ENCODE data around the gene PPP2R2B. TPM values are rescaled to one million over a fixed set of nuclear protein-coding genes. Genes with fewer than 3 reads are reported as not detected.

The PPP2R2B gene
- total and polyA plus RNA-seq, 2 of the 4 experiments (the other 2 are of a cell fraction): not detected

- no peak overlapping the region for H3K27ac ChIP-seq (ENCODE audit: insufficient read depth, low read length)
- H3K18ac ChIP-seq (ENCODE audit: low read depth, low read length): no peak overlapping the region
- DNase-seq: no peak
- intact Hi-C loops (cut with micrococcal nuclease) (no loop called here), dilution Hi-C loops (cut with HindIII; ENCODE audit: low sequenced_read_pairs, unreplicated experiment) (no loop called here), in situ Hi-C loops (cut with MboI; ENCODE audit: low sequenced_read_pairs) (no loop called here)
- H3K56ac ChIP-seq (ENCODE audit: extremely low read depth, insufficient read depth, low read length): no peak overlapping the region
- H4K8ac ChIP-seq (ENCODE audit: low read depth in 2 of 2, low read length in 2 of 2): no peak overlapping the region
- no peaks in the 10 kb centered on the region for H3K4me1 ChIP-seq (ENCODE audit: control insufficient read depth, insufficient read depth, low read length)
- no peak overlapping the region for H2BK120ac ChIP-seq (ENCODE audit: low read depth, low read length)
- H3K9me1 ChIP-seq (ENCODE audit: insufficient read depth, low read length): no peaks in the 10 kb centered on the region
- no TSS peak for BruUV-seq (replicated peaks)
- no peak overlapping the region for H3K4me3 ChIP-seq (ENCODE audit: insufficient read depth, low read depth, low read length)
- H2AK5ac ChIP-seq (ENCODE audit: low read depth, low read length): no peak overlapping the region
- no peak overlapping the region for H3K14ac ChIP-seq (replicated peaks; ENCODE audit: low read depth, low read length)
- no peak overlapping the region for H2BK20ac ChIP-seq (ENCODE audit: low read depth, low read length)
- CTCF ChIA-PET: no interaction called here
- no peak overlapping the region for H3K9ac ChIP-seq (ENCODE audit: low read depth, low read length)
- no peaks in the 10 kb centered on the region; the same call in 1 of the 2 replicates for H3K27me3 ChIP-seq (ENCODE audit: control insufficient read depth, insufficient read depth, low read length)
- H2AK9ac ChIP-seq (replicated peaks; ENCODE audit: low read depth, low read length, poor library complexity): no peak overlapping the region
- no peak overlapping the region for H4K91ac ChIP-seq (ENCODE audit: insufficient read depth, low read depth, low read length)
- WGBS, 2 experiments (ENCODE audit: extremely low coverage in 2 of 2, insufficient read length in 1 of 2): 11% methylated on average over 4 of the region's 7 CpGs; no CpG with 5 or more reads in 1 of the 2 experiments
- no peak for TF ChIP-seq FOS (IDR thresholded peaks at IDR 0.05; ENCODE audit: low read depth, low read length)
- no peak for TF ChIP-seq USF2 (IDR thresholded peaks at IDR 0.05; ENCODE audit: low read depth, low read length)
- TF ChIP-seq MXI1 (IDR thresholded peaks at IDR 0.05; ENCODE audit: borderline replicate concordance, low read depth, low read length): no peak
- TF ChIP-seq CHD1 (IDR thresholded peaks at IDR 0.05; ENCODE audit: low read depth, low read length): no peak
- no peak for TF ChIP-seq POLR2A (IDR thresholded peaks at IDR 0.05; ENCODE audit: low read depth, low read length)
- no peak for TF ChIP-seq RAD21 (IDR thresholded peaks at IDR 0.05; ENCODE audit: low read length)
- TF ChIP-seq RCOR1 (IDR thresholded peaks at IDR 0.05; ENCODE audit: insufficient replicate concordance, low read length): no peak
- no peak for TF ChIP-seq ELK1 (IDR thresholded peaks at IDR 0.05; ENCODE audit: borderline replicate concordance, low read depth, low read length)
- no peak for TF ChIP-seq RFX5 (IDR thresholded peaks at IDR 0.05; ENCODE audit: low read depth, low read length)
- TF ChIP-seq SMC3 (IDR thresholded peaks at IDR 0.05; ENCODE audit: low read depth, low read length): no peak
- no peak for TF ChIP-seq CTCF (conservative IDR thresholded peaks at IDR 0.05; ENCODE audit: low read depth, low read length)
- TF ChIP-seq BHLHE40 (IDR thresholded peaks at IDR 0.05; ENCODE audit: low read depth, low read length): no peak
- TF ChIP-seq NFE2L2 (IDR thresholded peaks at IDR 0.05; ENCODE audit: low read depth, low read length): no peak
- TF ChIP-seq MAZ (IDR thresholded peaks at IDR 0.05; ENCODE audit: borderline replicate concordance, low read depth, low read length): no peak
- TF ChIP-seq MAFK (IDR thresholded peaks at IDR 0.05; ENCODE audit: low read depth, low read length): no peak
- no peak for TF ChIP-seq CEBPB (IDR thresholded peaks at IDR 0.05; ENCODE audit: low read depth, low read length)
- no peak overlapping the region for H2AFZ ChIP-seq (replicated peaks; ENCODE audit: low read length, poor library complexity)
- ATAC-seq (ENCODE audit: low read depth): no peak
- H2BK5ac ChIP-seq (ENCODE audit: low read depth, low read length, poor library complexity, severe bottlenecking): no peak overlapping the region
- no peak overlapping the region for H2BK15ac ChIP-seq (ENCODE audit: low read depth, low read length)
- no peak overlapping the region for H3K4ac ChIP-seq (ENCODE audit: low read depth, low read length)
- H3K4me2 ChIP-seq (ENCODE audit: low read depth, low read length): no peak overlapping the region
- POLR2A ChIA-PET (ENCODE audit: unreplicated experiment): no interaction called here
- no peaks in the 10 kb centered on the region for H3K36me3 ChIP-seq (ENCODE audit: control insufficient read depth, insufficient read depth, low read length)
- no peaks in the 10 kb centered on the region for H4K20me1 ChIP-seq (ENCODE audit: insufficient read depth, low read length)
- H3K9me3 ChIP-seq (ENCODE audit: control insufficient read depth, insufficient read depth, low read length): no peaks in the 10 kb centered on the region; the same call in 1 of the 2 replicates
- H4K5ac ChIP-seq (ENCODE audit: low read depth, low read length): no peak overlapping the region
- H3K79me1 ChIP-seq (ENCODE audit: low read depth in 1 of 2, low read length in 2 of 2): no peaks in the 10 kb centered on the region
- H3K23ac ChIP-seq (ENCODE audit: low read depth, low read length): no peak overlapping the region
These were observed 206.8 kb downstream of the PPP2R2B start for GRCh38 chr5:146671561-146672295.
